ENCODE results near the gene FOXO6. TPM values are rescaled to one million over a fixed set of nuclear protein-coding genes. Genes with fewer than 3 reads are reported as not detected.
A peak's percentile ranks its signal among the peaks of the same experiment; 100 is the strongest.

FOXO6 gene
- total and polyA plus RNA-seq, 7 experiments from 2014 or later = 0.66 to 1.3 TPM; not detected in 5

GRCh38 chr1:41333146-41333784 lies 28.0 kb upstream of the FOXO6 start:
- H3K36me3 ChIP-seq (ENCODE audit: control insufficient read depth in 2 of 3, insufficient read depth in 3 of 3, low read length in 3 of 3) = no peaks in the 10 kb centered on the region
- Mint-ChIP-seq H3K4me1 (peaks cover 0 to 3% (median 0%) of the 10 kb centered on the region in 7 donors), H3K4me3 (no peak overlapping the region), H3K36me3 (peaks cover 0 to 4% (median 0%) of the 10 kb centered on the region in 5 donors), H3K9me3 (peaks cover 0 to 13% (median 4%) of the 10 kb centered on the region in 11 donors), H3K27ac (peak overlapping the region in 1 of 9 donors; percentile 38), H3K27me3 (peaks cover 13 to 29% (median 22%) of the 10 kb centered on the region in 5 donors)
- no peaks in the 10 kb centered on the region for H3K4me1 ChIP-seq (ENCODE audit: control insufficient read depth in 2 of 2, insufficient read depth in 2 of 2, low read length in 2 of 2)
- H3K4me3 ChIP-seq (ENCODE audit: low read length) = no peak overlapping the region
- H3K27me3 ChIP-seq (ENCODE audit: control insufficient read depth in 2 of 2, insufficient read depth in 2 of 2, low read length in 2 of 2) = no peaks in the 10 kb centered on the region
- intact Hi-C loops (cut with micrococcal nuclease) = no loop called here
- ChIA-PET POLR2A (no interaction called here), CTCF (no interaction called here)
- no peaks in the 10 kb centered on the region for H3K9me3 ChIP-seq (ENCODE audit: control insufficient read depth in 2 of 3, low read length in 3 of 3)
- no peak for DNase-seq
- no peak for ATAC-seq
- H3K27ac ChIP-seq (ENCODE audit: low read depth, low read length) = no peak overlapping the region

GRCh38 chr1:41338820-41339219 lies 22.4 kb upstream of the FOXO6 start:
- no peaks in the 10 kb centered on the region for H3K27me3 ChIP-seq (ENCODE audit: control insufficient read depth in 2 of 2, insufficient read depth in 2 of 2, low read length in 2 of 2)
- POLR2A ChIA-PET = interaction anchor here (0.7 kb wide), 1 partner anchor 184 kb away, joined by 4 read pairs; no protein-coding TSS in a partner anchor
- H3K4me1 ChIP-seq (ENCODE audit: control insufficient read depth in 2 of 2, insufficient read depth in 2 of 2, low read length in 2 of 2) = no peaks in the 10 kb centered on the region
- CTCF ChIA-PET = no interaction called here
- ATAC-seq = no peak
- Mint-ChIP-seq H3K4me1 (peaks cover 0 to under 1% (median 0%) of the 10 kb centered on the region in 7 donors), H3K4me3 (no peak overlapping the region), H3K36me3 (peaks cover 0 to 4% (median 0%) of the 10 kb centered on the region in 5 donors), H3K9me3 (peaks cover 3 to 32% (median 12%) of the 10 kb centered on the region in 11 donors), H3K27ac (no peak overlapping the region), H3K27me3 (peaks cover 30 to 55% (median 44%) of the 10 kb centered on the region in 5 donors)
- no peak for DNase-seq
- intact Hi-C loops (cut with micrococcal nuclease) = no loop called here
- H3K36me3 ChIP-seq (ENCODE audit: control insufficient read depth in 2 of 3, insufficient read depth in 3 of 3, low read length in 3 of 3) = no peaks in the 10 kb centered on the region
- no peak overlapping the region for H3K27ac ChIP-seq (ENCODE audit: low read depth, low read length)
- H3K4me3 ChIP-seq (ENCODE audit: low read length) = no peak overlapping the region
- H3K9me3 ChIP-seq (ENCODE audit: control insufficient read depth in 2 of 3, low read length in 3 of 3) = peaks cover 0 to 4% (median 0%) of the 10 kb centered on the region in 3 experiments

GRCh38 chr1:41340655-41341364 lies 20.4 kb upstream of the FOXO6 start:
- peaks cover 0 to 4% (median 0%) of the 10 kb centered on the region in 5 donors for H3K36me3 Mint-ChIP-seq

GRCh38 chr1:41341365-41341683 lies 19.9 kb upstream of the FOXO6 start:
- Mint-ChIP-seq H3K9me3 (peaks cover 0 to 26% (median 9%) of the 10 kb centered on the region in 11 donors), H3K36me3 (peaks cover 0 to 4% (median 0%) of the 10 kb centered on the region in 5 donors), H3K4me3 (no peak overlapping the region), H3K27me3 (peaks cover 32 to 50% (median 37%) of the 10 kb centered on the region in 5 donors), H3K27ac (no peak overlapping the region), H3K4me1 (peaks cover 0 to 10% (median 0%) of the 10 kb centered on the region in 7 donors)
- Histone ChIP-seq H3K4me1 (ENCODE audit: control insufficient read depth in 2 of 2, insufficient read depth in 2 of 2, low read length in 2 of 2) (no peaks in the 10 kb centered on the region), H3K9me3 (ENCODE audit: control insufficient read depth in 2 of 3, low read length in 3 of 3) (peaks cover 0 to 4% (median 0%) of the 10 kb centered on the region in 3 experiments), H3K36me3 (ENCODE audit: control insufficient read depth in 2 of 3, insufficient read depth in 3 of 3, low read length in 3 of 3) (no peaks in the 10 kb centered on the region), H3K4me3 (ENCODE audit: low read length) (no peak overlapping the region), H3K27ac (ENCODE audit: low read depth, low read length) (no peak overlapping the region), H3K27me3 (ENCODE audit: control insufficient read depth in 2 of 2, insufficient read depth in 2 of 2, low read length in 2 of 2) (no peaks in the 10 kb centered on the region)
- ChIA-PET CTCF (interaction anchor here (1.7 kb wide), 1 partner anchor 19 kb away, joined by 4 read pairs; no protein-coding TSS in a partner anchor), POLR2A (no interaction called here)
- ATAC-seq = no peak
- DNase-seq = no peak
- intact Hi-C loops (cut with micrococcal nuclease) = no loop called here

More at GRCh38 chr1:41340655-41341364, 20.4 kb upstream of the FOXO6 start:
- Histone ChIP-seq H3K36me3 (ENCODE audit: control insufficient read depth in 2 of 3, insufficient read depth in 3 of 3, low read length in 3 of 3) (no peaks in the 10 kb centered on the region), H3K9me3 (ENCODE audit: control insufficient read depth in 2 of 3, low read length in 3 of 3) (peaks cover 0 to 4% (median 0%) of the 10 kb centered on the region in 3 experiments), H3K27me3 (ENCODE audit: control insufficient read depth in 2 of 2, insufficient read depth in 2 of 2, low read length in 2 of 2) (no peaks in the 10 kb centered on the region), H3K27ac (ENCODE audit: low read depth, low read length) (no peak overlapping the region), H3K4me1 (ENCODE audit: control insufficient read depth in 2 of 2, insufficient read depth in 2 of 2, low read length in 2 of 2) (no peaks in the 10 kb centered on the region), H3K4me3 (ENCODE audit: low read length) (no peak overlapping the region)
- Mint-ChIP-seq H3K27me3 (peaks cover 30 to 50% (median 40%) of the 10 kb centered on the region in 5 donors), H3K27ac (no peak overlapping the region), H3K9me3 (peaks cover 0 to 26% (median 9%) of the 10 kb centered on the region in 11 donors), H3K4me3 (no peak overlapping the region), H3K4me1 (peaks cover 0 to 10% (median 0%) of the 10 kb centered on the region in 7 donors)
- DNase-seq (no peak), ATAC-seq (no peak)
- CTCF ChIA-PET = interaction anchor here (1.7 kb wide), 1 partner anchor 20 kb away, joined by 4 read pairs; no protein-coding TSS in a partner anchor
- intact Hi-C loops (cut with micrococcal nuclease) = no loop called here
- POLR2A ChIA-PET = no interaction called here

GRCh38 chr1:41341772-41342562 lies 19.3 kb upstream of the FOXO6 start:
- H3K4me1 ChIP-seq (ENCODE audit: control insufficient read depth in 2 of 2, insufficient read depth in 2 of 2, low read length in 2 of 2) = no peaks in the 10 kb centered on the region
- CTCF ChIA-PET = interaction anchor here (1.7 kb wide), 1 partner anchor 18 kb away, joined by 4 read pairs; no protein-coding TSS in a partner anchor
- peaks cover 0 to 4% (median 0%) of the 10 kb centered on the region in 3 experiments for H3K9me3 ChIP-seq (ENCODE audit: control insufficient read depth in 2 of 3, low read length in 3 of 3)
- ATAC-seq = no peak
- Mint-ChIP-seq H3K27me3 (peaks cover 30 to 50% (median 32%) of the 10 kb centered on the region in 5 donors), H3K27ac (peak overlapping the region in 1 of 9 donors; percentile 25), H3K36me3 (peaks cover 0 to 4% (median 0%) of the 10 kb centered on the region in 5 donors), H3K9me3 (peaks cover 0 to 26% (median 9%) of the 10 kb centered on the region in 11 donors), H3K4me3 (no peak overlapping the region), H3K4me1 (peaks cover 0 to 10% (median 0%) of the 10 kb centered on the region in 7 donors)
- H3K27me3 ChIP-seq (ENCODE audit: control insufficient read depth in 2 of 2, insufficient read depth in 2 of 2, low read length in 2 of 2) = no peaks in the 10 kb centered on the region
- POLR2A ChIA-PET = no interaction called here
- no peak overlapping the region for H3K27ac ChIP-seq (ENCODE audit: low read depth, low read length)
- intact Hi-C loops (cut with micrococcal nuclease) = no loop called here
- no peaks in the 10 kb centered on the region for H3K36me3 ChIP-seq (ENCODE audit: control insufficient read depth in 2 of 3, insufficient read depth in 3 of 3, low read length in 3 of 3)
- no peak for DNase-seq
- no peak overlapping the region for H3K4me3 ChIP-seq (ENCODE audit: low read length)

- H3K4me3 ChIP-seq (ENCODE audit: low read length) = no peak overlapping the region
- ATAC-seq (no peak), DNase-seq (no peak)
- H3K27me3 Mint-ChIP-seq = peaks cover 25 to 51% (median 26%) of the 10 kb centered on the region in 5 donors
- H3K27ac ChIP-seq (ENCODE audit: low read depth, low read length) = no peak overlapping the region
- intact Hi-C loops (cut with micrococcal nuclease) = no loop called here
- peaks cover 0 to 10% (median 0%) of the 10 kb centered on the region in 7 donors for H3K4me1 Mint-ChIP-seq
- H3K4me3 Mint-ChIP-seq = peak overlapping the region in 1 of 10 donors; percentile 48
- H3K4me1 ChIP-seq (ENCODE audit: control insufficient read depth in 2 of 2, insufficient read depth in 2 of 2, low read length in 2 of 2) = no peaks in the 10 kb centered on the region
- peaks cover 0 to 26% (median 9%) of the 10 kb centered on the region in 11 donors for H3K9me3 Mint-ChIP-seq
- peak overlapping the region in 1 of 9 donors; percentile 25 for H3K27ac Mint-ChIP-seq
- no peaks in the 10 kb centered on the region for H3K27me3 ChIP-seq (ENCODE audit: control insufficient read depth in 2 of 2, insufficient read depth in 2 of 2, low read length in 2 of 2)
- peaks cover 0 to 4% (median 0%) of the 10 kb centered on the region in 3 experiments for H3K9me3 ChIP-seq (ENCODE audit: control insufficient read depth in 2 of 3, low read length in 3 of 3)
- H3K36me3 Mint-ChIP-seq = peaks cover 0 to 4% (median 0%) of the 10 kb centered on the region in 5 donors
- no peaks in the 10 kb centered on the region for H3K36me3 ChIP-seq (ENCODE audit: control insufficient read depth in 2 of 3, insufficient read depth in 3 of 3, low read length in 3 of 3)
- POLR2A ChIA-PET = interaction anchor here (0.6 kb wide), 1 partner anchor 122 kb away, joined by 3 read pairs; no protein-coding TSS in a partner anchor
- CTCF ChIA-PET = no interaction called here
Observed at GRCh38 chr1:41342774-41343355, 18.4 kb upstream of the FOXO6 start.

Measured in naive thymus-derived CD4-positive, alpha-beta T cell (primary cell).